Tibial nerve (tissue), 4 donors: Measurements from ENCODE around the gene LCORL. TPM values are rescaled to one million over a fixed set of nuclear protein-coding genes. Genes with fewer than 3 reads are reported as not detected.

Experiments used
- DNase-seq, 2 donors: peaks; one replicate each; pipeline ENCODE4 v3.0.0-alpha.2; 2019; ENCODE audit warnings: low spot score in 2 of 2
- H3K27ac ChIP-seq, 4 donors: fragments of 200-600 bp; sonication (generic) in 3 of 4; one replicate each; pipeline ENCODE4 v1.5.1; 2017 to 2019; ENCODE audit warnings: mild to moderate bottlenecking in 1 of 4
- H3K27me3 ChIP-seq, 2 donors: fragments of 200-600 bp; sonication (generic) in 1 of 2; one replicate each; pipeline versions ENCODE4 v1.5.1 to v1.6.0; 2017 to 2019
- H3K36me3 ChIP-seq, 3 donors: fragments of 200-600 bp; sonication (generic); one replicate each; pipeline ENCODE4 v1.5.1; 2018 to 2019
- H3K4me1 ChIP-seq, 4 donors: fragments of 200-600 bp; sonication (generic) in 3 of 4; one replicate each; pipeline ENCODE4 v1.5.1; 2017 to 2019
- H3K4me3 ChIP-seq, 4 donors: fragments of 200-600 bp; sonication (generic) in 3 of 4; one replicate each; pipeline ENCODE4 v1.5.1; 2017 to 2019; ENCODE audit warnings: mild to moderate bottlenecking in 1 of 4, moderate library complexity in 1 of 4
- H3K9me3 ChIP-seq, 4 donors: fragments of 200-600 bp; sonication (generic) in 3 of 4; one replicate each; pipeline ENCODE4 v1.5.1; 2017 to 2019
- EP300 ChIP-seq, 2 donors: sonication (generic); formaldehyde crosslinking; IDR thresholded peaks; one replicate each; pipeline ENCODE4 v1.6.1; 2017; ENCODE audit warnings: antibody characterized with exemption in 2 of 2, mild to moderate bottlenecking in 1 of 2
- POLR2A ChIP-seq, 2 donors: fragments of 450-650 bp; IDR thresholded peaks; one replicate each; pipeline ENCODE4 v1.6.1; 2017; ENCODE audit warnings: antibody characterized with exemption in 2 of 2, mild to moderate bottlenecking in 2 of 2, moderate library complexity in 2 of 2
- WGBS, 2 donors: methylation state at CpG; one replicate each; pipeline ENCODE4 v1.1.5; 2018; 5-methylcytosine and 5-hydroxymethylcytosine counted together
- total RNA-seq, 4 donors: library from RNA; depleted of rRNA; stranded (reverse); fragments of >200 nt; gene quantifications; one replicate each; pipeline ENCODE4 v1.1.0, GENCODE V29; 2016
- TF ChIP-seq, protein P1 (sequence below), 5 experiments: fragments of 200-600 bp in 3 of 5; fragments of 450-650 bp in 2 of 5; sonication (generic) in 3 of 5; IDR thresholded peaks; one replicate each; pipeline ENCODE4 v1.5.1; 2016 to 2019; ENCODE audit warnings: antibody characterized with exemption in 5 of 5, mild to moderate bottlenecking in 3 of 5, moderate library complexity in 2 of 5

The LCORL gene
- total RNA-seq, 4 donors from 2014 or later: 17.3 to 35.0 (median 18.7) TPM

DNA sequence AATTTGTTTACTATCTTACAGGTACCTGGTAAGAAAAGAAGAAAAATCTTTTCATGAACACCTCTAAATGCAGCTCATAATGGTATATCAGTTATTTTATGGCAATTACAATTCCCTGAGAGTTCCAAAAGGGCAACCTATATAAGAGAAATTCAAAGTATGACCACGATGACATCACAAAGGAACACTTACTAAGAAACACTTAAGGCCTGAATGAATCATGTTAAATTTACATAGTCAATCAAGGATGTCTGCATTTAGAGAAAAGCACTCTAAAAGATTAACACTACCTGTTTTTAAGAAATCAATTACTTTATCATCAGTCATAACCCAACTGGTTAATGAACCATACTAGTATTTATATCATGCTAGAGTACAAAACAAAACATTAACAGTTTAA, 63.9 kb downstream of the LCORL start:
- no peaks in the 10 kb centered on the region for H3K27me3 ChIP-seq
- no peaks in the 10 kb centered on the region for H3K4me1 ChIP-seq
- H3K27ac ChIP-seq: no peak overlapping the region
- no peak for DNase-seq
- H3K4me3 ChIP-seq: no peak overlapping the region
- peaks cover 0 to 59% (median 0%) of the 10 kb centered on the region in 3 donors for H3K36me3 ChIP-seq
- TF ChIP-seq EP300 (IDR thresholded peaks at IDR 0.05) (no peak), POLR2A (IDR thresholded peaks at IDR 0.05) (no peak)
- TF ChIP-seq, protein P1, sequence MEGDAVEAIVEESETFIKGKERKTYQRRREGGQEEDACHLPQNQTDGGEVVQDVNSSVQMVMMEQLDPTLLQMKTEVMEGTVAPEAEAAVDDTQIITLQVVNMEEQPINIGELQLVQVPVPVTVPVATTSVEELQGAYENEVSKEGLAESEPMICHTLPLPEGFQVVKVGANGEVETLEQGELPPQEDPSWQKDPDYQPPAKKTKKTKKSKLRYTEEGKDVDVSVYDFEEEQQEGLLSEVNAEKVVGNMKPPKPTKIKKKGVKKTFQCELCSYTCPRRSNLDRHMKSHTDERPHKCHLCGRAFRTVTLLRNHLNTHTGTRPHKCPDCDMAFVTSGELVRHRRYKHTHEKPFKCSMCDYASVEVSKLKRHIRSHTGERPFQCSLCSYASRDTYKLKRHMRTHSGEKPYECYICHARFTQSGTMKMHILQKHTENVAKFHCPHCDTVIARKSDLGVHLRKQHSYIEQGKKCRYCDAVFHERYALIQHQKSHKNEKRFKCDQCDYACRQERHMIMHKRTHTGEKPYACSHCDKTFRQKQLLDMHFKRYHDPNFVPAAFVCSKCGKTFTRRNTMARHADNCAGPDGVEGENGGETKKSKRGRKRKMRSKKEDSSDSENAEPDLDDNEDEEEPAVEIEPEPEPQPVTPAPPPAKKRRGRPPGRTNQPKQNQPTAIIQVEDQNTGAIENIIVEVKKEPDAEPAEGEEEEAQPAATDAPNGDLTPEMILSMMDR (IDR thresholded peaks at IDR 0.05): no peak
- WGBS, 2 donors: 95 to 100% methylated on average over 1 of the region's 1 CpG
- H3K9me3 ChIP-seq: peaks cover 0 to 3% (median 0%) of the 10 kb centered on the region in 4 donors

DNA sequence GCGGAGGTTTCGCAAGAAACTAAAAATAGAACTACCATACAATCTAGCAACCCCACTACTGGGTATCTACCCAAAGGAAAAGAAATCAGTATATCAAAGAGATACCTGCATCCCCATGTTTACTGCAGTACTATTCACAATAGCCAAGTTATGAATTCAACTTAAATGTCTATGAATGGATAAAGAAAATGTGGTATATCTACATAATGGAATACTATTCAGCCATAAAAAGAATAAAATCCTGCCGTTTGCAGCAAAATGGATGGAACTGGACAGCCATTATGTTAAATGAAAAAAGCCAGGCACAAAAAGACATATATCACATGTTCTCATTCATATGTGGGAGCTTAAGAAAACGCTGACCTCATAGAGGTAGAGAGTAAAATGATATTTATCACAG, 65.3 kb downstream of the LCORL start:
- TF ChIP-seq EP300 (IDR thresholded peaks at IDR 0.05): no peak
- TF ChIP-seq, protein P1 (IDR thresholded peaks at IDR 0.05): no peak
- TF ChIP-seq POLR2A (IDR thresholded peaks at IDR 0.05): no peak
- Histone ChIP-seq H3K27me3 (no peaks in the 10 kb centered on the region), H3K36me3 (peaks cover 0 to 54% (median 0%) of the 10 kb centered on the region in 3 donors), H3K4me1 (no peaks in the 10 kb centered on the region), H3K4me3 (no peak overlapping the region), H3K9me3 (peaks cover 0 to 3% (median 0%) of the 10 kb centered on the region in 4 donors), H3K27ac (no peak overlapping the region)
- 92 to 98% methylated on average over 4 of the region's 4 CpGs for WGBS, 2 donors
- DNase-seq: no peak

DNA sequence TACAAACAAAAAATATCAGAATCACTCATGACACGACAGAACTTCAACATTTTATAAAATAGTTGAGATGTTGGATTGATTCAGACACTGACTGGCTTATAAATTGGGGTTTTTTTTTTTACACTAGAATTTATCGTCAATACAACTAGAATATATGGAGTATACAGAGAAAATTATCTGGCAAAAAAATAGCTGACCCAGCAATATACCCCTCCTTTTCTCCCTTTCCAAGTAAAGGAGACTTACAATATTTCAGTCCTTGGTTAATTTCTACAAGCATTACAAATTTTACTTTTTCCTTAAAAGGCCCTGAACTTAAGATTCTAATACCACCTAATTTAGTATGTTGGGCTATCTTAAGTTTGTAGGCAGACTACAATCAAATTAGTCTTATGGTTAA, 76.3 kb downstream of the LCORL start:
- WGBS, 2 donors: 89 to 94% methylated on average over 2 of the region's 2 CpGs
- no peak for DNase-seq
- H3K9me3 ChIP-seq: no peaks in the 10 kb centered on the region
- H3K4me3 ChIP-seq: no peak overlapping the region
- no peaks in the 10 kb centered on the region for H3K27me3 ChIP-seq
- H3K4me1 ChIP-seq: no peaks in the 10 kb centered on the region
- H3K27ac ChIP-seq: no peak overlapping the region
- no peaks in the 10 kb centered on the region for H3K36me3 ChIP-seq
- TF ChIP-seq EP300 (IDR thresholded peaks at IDR 0.05) (no peak), POLR2A (IDR thresholded peaks at IDR 0.05) (no peak)
- TF ChIP-seq, protein P1 (IDR thresholded peaks at IDR 0.05): no peak

DNA sequence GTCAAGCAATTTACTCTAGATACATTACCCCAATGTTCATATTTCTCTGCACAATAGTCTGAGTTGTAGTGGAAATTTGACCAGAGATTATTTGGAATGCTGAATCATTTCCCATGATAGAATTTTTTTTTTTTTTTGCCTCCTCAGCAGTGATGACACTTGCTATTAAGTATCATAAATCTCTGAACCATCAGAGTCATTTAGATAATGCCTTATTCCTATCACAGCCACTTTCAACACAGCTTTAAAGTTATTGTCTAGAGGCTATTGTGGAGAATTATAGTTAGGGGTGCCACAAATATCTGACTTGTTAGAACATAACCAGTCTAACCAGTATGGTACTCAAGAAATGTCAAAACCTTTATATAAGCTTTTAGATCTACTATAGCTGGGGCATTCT, 79.8 kb downstream of the LCORL start:
- no peak for DNase-seq
- Histone ChIP-seq H3K4me3 (no peak overlapping the region), H3K27me3 (no peaks in the 10 kb centered on the region), H3K9me3 (no peaks in the 10 kb centered on the region), H3K4me1 (no peaks in the 10 kb centered on the region), H3K36me3 (no peaks in the 10 kb centered on the region), H3K27ac (no peak overlapping the region)
- TF ChIP-seq, protein P1 (IDR thresholded peaks at IDR 0.05): no peak
- no peak for TF ChIP-seq POLR2A (IDR thresholded peaks at IDR 0.05)
- no peak for TF ChIP-seq EP300 (IDR thresholded peaks at IDR 0.05)

DNA sequence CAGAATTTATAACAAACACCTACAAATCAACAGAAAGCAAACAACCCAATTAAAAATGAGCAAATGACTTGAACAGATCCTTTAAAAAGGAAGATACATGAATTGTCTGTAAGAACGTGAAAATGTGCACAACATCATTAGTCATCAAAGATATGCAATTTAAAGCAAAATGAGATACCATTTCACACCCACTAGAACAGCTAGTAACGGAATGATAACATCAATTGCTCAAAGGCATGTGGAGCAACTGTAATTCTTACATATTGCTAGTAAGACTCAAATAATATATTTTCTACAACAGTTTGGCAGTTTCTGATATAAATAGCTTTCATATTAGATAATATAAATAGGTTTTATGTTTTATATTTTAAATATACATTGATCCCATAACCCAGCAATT, 82.5 kb downstream of the LCORL start:
- no peaks in the 10 kb centered on the region for H3K36me3 ChIP-seq
- H3K4me3 ChIP-seq: no peak overlapping the region
- no peaks in the 10 kb centered on the region for H3K9me3 ChIP-seq
- no peak overlapping the region for H3K27ac ChIP-seq
- no peaks in the 10 kb centered on the region for H3K4me1 ChIP-seq
- WGBS, 2 donors: 70 to 87% methylated on average over 2 of the region's 2 CpGs
- DNase-seq: no peak
- H3K27me3 ChIP-seq: no peaks in the 10 kb centered on the region
- TF ChIP-seq EP300 (IDR thresholded peaks at IDR 0.05): no peak
- TF ChIP-seq, protein P1 (IDR thresholded peaks at IDR 0.05): no peak
- TF ChIP-seq POLR2A (IDR thresholded peaks at IDR 0.05): no peak
